NAMALWA (cell line): ENCODE data around the gene YWHAB.

ENCODE experiments used
- DNase-seq: peaks from one replicate; pipeline ENCODE4 v3.0.0-alpha.2; 2015; ENCODE audit warnings: low spot score

YWHAB gene

GRCh38 chr20:44955270-44955669 is 69.8 kb downstream of the YWHAB start:
- DNase-seq = no peak

DNA sequence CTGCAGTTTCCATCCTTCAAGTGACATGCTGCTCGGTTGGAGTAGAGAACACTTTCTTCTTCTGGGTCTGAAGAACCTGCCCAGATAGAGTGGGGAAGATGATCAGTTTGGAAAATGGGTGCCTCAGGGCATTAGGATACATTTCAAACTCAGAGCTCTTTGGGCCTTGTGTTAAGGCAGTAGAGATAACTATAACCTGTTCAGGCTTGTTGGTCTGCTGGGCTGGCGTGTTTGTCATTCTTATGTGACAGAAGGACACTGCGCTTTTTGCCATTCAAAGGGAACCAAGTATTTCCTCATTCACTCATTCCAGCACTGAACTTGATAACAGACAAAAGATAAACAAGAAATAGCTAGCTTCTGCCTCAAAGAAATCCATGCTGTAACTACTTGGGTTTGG is 70.9 kb downstream of the YWHAB start:
- DNase-seq = no peak
